Measurements from ENCODE around the gene MAP3K5.

Gene MAP3K5

GRCh38 chr6:136538836-136539235 lies 253.4 kb downstream of the MAP3K5 start:
- DNase-seq (ENCODE audit: low spot score) = no peak

- DNase-seq (ENCODE audit: low spot score) = no peak
Observed at GRCh38 chr6:136535880-136536650, 256.2 kb downstream of the MAP3K5 start.

- no peak for DNase-seq (ENCODE audit: low spot score)
Observed at GRCh38 chr6:136535017-136535765, 257.1 kb downstream of the MAP3K5 start.

- DNase-seq (ENCODE audit: low spot score) = no peak
Observed at GRCh38 chr6:136534268-136534667, 258.0 kb downstream of the MAP3K5 start.

- no peak for DNase-seq (ENCODE audit: low spot score)
Observed at GRCh38 chr6:136533487-136533886, 258.8 kb downstream of the MAP3K5 start.

GRCh38 chr6:136532030-136532429 lies 260.2 kb downstream of the MAP3K5 start:
- no peak for DNase-seq (ENCODE audit: low spot score)

GRCh38 chr6:136529710-136530109 lies 262.6 kb downstream of the MAP3K5 start:
- no peak for DNase-seq (ENCODE audit: low spot score)

GRCh38 chr6:136528477-136528876 lies 263.8 kb downstream of the MAP3K5 start:
- no peak for DNase-seq (ENCODE audit: low spot score)

- DNase-seq (ENCODE audit: low spot score) = no peak
Observed at GRCh38 chr6:136527831-136528230, 264.4 kb downstream of the MAP3K5 start.

GRCh38 chr6:136526937-136527336 lies 265.3 kb downstream of the MAP3K5 start:
- DNase-seq (ENCODE audit: low spot score) = no peak

- DNase-seq (ENCODE audit: low spot score) = peak; percentile 58
Observed at GRCh38 chr6:136526196-136526930, 265.9 kb downstream of the MAP3K5 start.

- DNase-seq (ENCODE audit: low spot score) = no peak
Observed at GRCh38 chr6:136525586-136526195, 266.6 kb downstream of the MAP3K5 start.

- no peak for DNase-seq (ENCODE audit: low spot score)
Observed at GRCh38 chr6:136524936-136525413, 267.3 kb downstream of the MAP3K5 start.

GRCh38 chr6:136524339-136524935 lies 267.8 kb downstream of the MAP3K5 start:
- no peak for DNase-seq (ENCODE audit: low spot score)

GRCh38 chr6:136523196-136523595 lies 269.1 kb downstream of the MAP3K5 start:
- no peak for DNase-seq (ENCODE audit: low spot score)

- DNase-seq (ENCODE audit: low spot score) = no peak
Observed at GRCh38 chr6:136522636-136523035, 269.6 kb downstream of the MAP3K5 start.

GRCh38 chr6:136521911-136522310 lies 270.4 kb downstream of the MAP3K5 start:
- DNase-seq (ENCODE audit: low spot score) = no peak

GRCh38 chr6:136521427-136521826 lies 270.9 kb downstream of the MAP3K5 start:
- no peak for DNase-seq (ENCODE audit: low spot score)

- no peak for DNase-seq (ENCODE audit: low spot score)
Observed at GRCh38 chr6:136520517-136520916, 271.8 kb downstream of the MAP3K5 start.

GRCh38 chr6:136517582-136517981 lies 274.7 kb downstream of the MAP3K5 start:
- DNase-seq (ENCODE audit: low spot score) = no peak

GRCh38 chr6:136517002-136517401 lies 275.3 kb downstream of the MAP3K5 start:
- DNase-seq (ENCODE audit: low spot score) = no peak

- DNase-seq (ENCODE audit: low spot score) = no peak
Observed at GRCh38 chr6:136514591-136514990, 277.7 kb downstream of the MAP3K5 start.
